Ecto neural progenitor cell (in vitro differentiated cells): Measurements from ENCODE around the gene ATP9A.
"Not testable (repeated sequence)": the region's sequence is repeated elsewhere in the genome, so short reads cannot be mapped to it uniquely, and the experiment has no call there.

Source experiments
- DNase-seq: peaks from one replicate; pipeline ENCODE4 v3.0.0-alpha.2; 2018; ENCODE audit warnings: low spot score

The ATP9A gene

GRCh38 chr20:51767867-51768758, at the start of gene ATP9A:
Gene ATP9A (minus strand): TSS chr20:51768390. CDS start chr20:51768369, 21 bp downstream.
- DNase-seq = peak; percentile 62

- DNase-seq = not testable (repeated sequence)
Observed at GRCh38 chr20:51816856-51817255, 48.7 kb upstream of the ATP9A start.

GRCh38 chr20:51815383-51816076, 47.3 kb upstream of the ATP9A start:
- no peak for DNase-seq

- DNase-seq = no peak
Observed at GRCh38 chr20:51812861-51813260, 44.7 kb upstream of the ATP9A start.

GRCh38 chr20:51811514-51812128, 43.4 kb upstream of the ATP9A start:
- DNase-seq = no peak

- DNase-seq = no peak
Observed at GRCh38 chr20:51811042-51811355, 42.8 kb upstream of the ATP9A start.

- DNase-seq = no peak
Observed at GRCh38 chr20:51810155-51811041, 42.2 kb upstream of the ATP9A start.

- no peak for DNase-seq
Observed at GRCh38 chr20:51807720-51808250, 39.6 kb upstream of the ATP9A start.

GRCh38 chr20:51804754-51805153, 36.6 kb upstream of the ATP9A start:
- DNase-seq = no peak

- DNase-seq = no peak
Observed at GRCh38 chr20:51803148-51803854, 35.1 kb upstream of the ATP9A start.

GRCh38 chr20:51802170-51802751, 34.1 kb upstream of the ATP9A start, which contains the start of gene SALL4:
Gene SALL4 (minus strand): TSS chr20:51802521. CDS start chr20:51802408, 113 bp downstream.
- peak; percentile 91 for DNase-seq

- no peak for DNase-seq
Observed at GRCh38 chr20:51801823-51802123, 33.6 kb upstream of the ATP9A start.

GRCh38 chr20:51801122-51801822, 33.1 kb upstream of the ATP9A start:
- DNase-seq = peak; percentile 76

GRCh38 chr20:51800872-51801121, 32.6 kb upstream of the ATP9A start:
- no peak for DNase-seq

- peak; percentile 96 for DNase-seq
Observed at GRCh38 chr20:51800060-51800871, 32.1 kb upstream of the ATP9A start.

- no peak for DNase-seq
Observed at GRCh38 chr20:51799401-51799860, 31.2 kb upstream of the ATP9A start.

- no peak for DNase-seq
Observed at GRCh38 chr20:51797357-51798025, 29.3 kb upstream of the ATP9A start.

GRCh38 chr20:51796340-51796739, 28.1 kb upstream of the ATP9A start:
- no peak for DNase-seq

GRCh38 chr20:51792960-51793359, 24.8 kb upstream of the ATP9A start:
- no peak for DNase-seq
